Glutamatergic neuron (in vitro differentiated cells): ENCODE measurements around the gene GPX3. TPM values are rescaled to one million over a fixed set of nuclear protein-coding genes. Genes with fewer than 3 reads are reported as not detected.

Experiments used
- DNase-seq: peaks from one replicate; pipeline ENCODE4 v3.0.0; 2022
- H3K27ac Mint-ChIP-seq: one replicate; pipeline ENCODE4 v1.8.0; 2020; ENCODE audit warnings: mild to moderate bottlenecking, mixed read lengths, inconsistent platforms; ENCODE audit not compliant: unreplicated experiment
- H3K27me3 Mint-ChIP-seq: one replicate; pipeline ENCODE4 v1.8.0; 2020; ENCODE audit warnings: mild to moderate bottlenecking, moderate library complexity, mixed read lengths, inconsistent platforms; ENCODE audit not compliant: unreplicated experiment
- H3K36me3 Mint-ChIP-seq: one replicate; pipeline ENCODE4 v1.8.0; 2020; ENCODE audit warnings: mild to moderate bottlenecking, mixed read lengths, inconsistent platforms; ENCODE audit not compliant: unreplicated experiment
- H3K4me1 Mint-ChIP-seq: one replicate; pipeline ENCODE4 v1.8.0; 2020; ENCODE audit warnings: mild to moderate bottlenecking, low read depth, mixed read lengths, inconsistent platforms; ENCODE audit not compliant: unreplicated experiment
- H3K4me3 Mint-ChIP-seq: one replicate; pipeline ENCODE4 v1.8.0; 2020; ENCODE audit warnings: mild to moderate bottlenecking, mixed read lengths, inconsistent platforms; ENCODE audit not compliant: unreplicated experiment
- H3K9me3 Mint-ChIP-seq: one replicate; pipeline ENCODE4 v1.8.0; 2020; ENCODE audit warnings: mild to moderate bottlenecking, moderate library complexity, mixed read lengths, inconsistent platforms; ENCODE audit not compliant: unreplicated experiment
- CTCF ChIP-seq: fragments of 200-600 bp; sonication (generic); IDR thresholded peaks from one replicate; pipeline ENCODE4 v1.5.0; 2021; ENCODE audit not compliant: partially characterized antibody, unreplicated experiment
- total RNA-seq: library from RNA; stranded (reverse); fragmentation: NEBNext Ultra II Directional; extraction: Animal tissue kit (Norgen Biotek cat#: 25700); gene quantifications from one replicate; pipeline ENCODE4 v1.2.1, GENCODE V29; 2021; ENCODE audit not compliant: unreplicated experiment

Gene GPX3
- total RNA-seq, 1 donor from 2014 or later = 20.4 TPM

- Mint-ChIP-seq H3K4me1 (peaks cover 7% of the 10 kb centered on the region), H3K4me3 (no peak overlapping the region), H3K9me3 (no peaks in the 10 kb centered on the region), H3K36me3 (no peaks in the 10 kb centered on the region), H3K27ac (no peak overlapping the region), H3K27me3 (peaks cover 2% of the 10 kb centered on the region)
- DNase-seq = no peak
- TF ChIP-seq CTCF = no peak
Observed at GRCh38 chr5:151002681-151003502, 17.5 kb upstream of the GPX3 start.

GRCh38 chr5:151003503-151003860, 16.9 kb upstream of the GPX3 start:
- peaks cover 7% of the 10 kb centered on the region for H3K4me1 Mint-ChIP-seq
- no peak overlapping the region for H3K4me3 Mint-ChIP-seq
- no peak overlapping the region for H3K27ac Mint-ChIP-seq
- DNase-seq = no peak
- no peaks in the 10 kb centered on the region for H3K9me3 Mint-ChIP-seq
- TF ChIP-seq CTCF = no peak
- no peaks in the 10 kb centered on the region for H3K36me3 Mint-ChIP-seq
- H3K27me3 Mint-ChIP-seq = peaks cover 2% of the 10 kb centered on the region

GRCh38 chr5:151004499-151004898, 15.9 kb upstream of the GPX3 start:
- Mint-ChIP-seq H3K27ac (no peak overlapping the region), H3K27me3 (peaks cover 2% of the 10 kb centered on the region), H3K4me3 (no peak overlapping the region), H3K36me3 (no peaks in the 10 kb centered on the region), H3K9me3 (no peaks in the 10 kb centered on the region), H3K4me1 (peaks cover 4% of the 10 kb centered on the region)
- no peak for TF ChIP-seq CTCF
- no peak for DNase-seq

GRCh38 chr5:151005187-151005949, 15.0 kb upstream of the GPX3 start:
- no peak overlapping the region for H3K4me3 Mint-ChIP-seq
- TF ChIP-seq CTCF = no peak
- H3K9me3 Mint-ChIP-seq = no peaks in the 10 kb centered on the region
- DNase-seq = no peak
- no peaks in the 10 kb centered on the region for H3K36me3 Mint-ChIP-seq
- H3K4me1 Mint-ChIP-seq = no peaks in the 10 kb centered on the region
- no peak overlapping the region for H3K27ac Mint-ChIP-seq
- no peaks in the 10 kb centered on the region for H3K27me3 Mint-ChIP-seq
